Midbrain (tissue), 1 donor: Measurements from ENCODE around the gene STK4.
A peak's percentile ranks its signal among the peaks of the same experiment; 100 is the strongest.
"Not testable (repeated sequence)": the region's sequence is repeated elsewhere in the genome, so short reads cannot be mapped to it uniquely, and the experiment has no call there.

Experiments
- DNase-seq: peaks from one replicate; lab custom pipeline; 2025; lab: John Stamatoyannopoulos, UW

STK4 gene

DNA sequence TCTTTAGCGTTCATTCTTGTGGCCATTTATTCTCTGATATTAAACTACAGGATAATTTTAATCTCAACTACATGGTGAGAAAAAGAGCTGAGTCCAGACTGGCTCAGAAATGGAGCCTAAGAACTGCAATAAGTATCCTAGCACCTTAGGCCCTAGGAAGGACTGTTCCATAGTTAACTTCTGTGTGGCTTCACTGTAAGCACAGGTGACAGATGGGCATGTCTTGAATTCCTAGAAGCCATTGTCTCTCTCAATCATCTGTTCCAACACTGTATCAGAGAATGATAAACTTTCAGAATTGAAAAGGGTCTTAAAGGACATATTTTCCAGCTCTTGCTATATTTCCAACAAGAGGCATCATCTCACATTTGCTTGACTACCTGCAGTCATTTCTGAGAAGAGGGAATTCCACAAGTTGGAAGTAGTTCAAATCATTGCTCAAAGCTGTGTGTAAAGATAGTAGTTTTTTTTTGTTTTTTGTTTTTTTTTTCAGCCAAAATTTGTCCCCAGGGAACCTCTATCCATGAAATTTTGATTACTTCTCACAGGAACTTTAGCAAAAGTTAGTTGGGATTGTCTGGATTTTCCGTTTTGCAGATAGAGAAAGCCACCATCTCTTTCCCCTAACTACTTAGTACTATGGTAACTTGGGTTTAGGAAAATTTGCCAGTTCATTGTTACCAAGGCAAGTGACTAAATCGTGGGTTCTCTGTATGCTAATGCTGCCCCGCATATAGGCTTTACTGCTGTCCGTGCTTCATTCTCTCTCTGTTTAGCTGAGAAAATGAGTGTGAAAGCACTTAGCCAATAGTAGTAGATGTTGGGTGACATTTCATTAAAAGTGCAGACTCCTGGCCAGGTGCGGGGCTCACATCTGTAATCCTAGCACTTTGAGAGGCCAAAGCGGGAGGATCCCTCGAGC, 87.4 kb downstream of the STK4 start:
- no peak for DNase-seq

DNA sequence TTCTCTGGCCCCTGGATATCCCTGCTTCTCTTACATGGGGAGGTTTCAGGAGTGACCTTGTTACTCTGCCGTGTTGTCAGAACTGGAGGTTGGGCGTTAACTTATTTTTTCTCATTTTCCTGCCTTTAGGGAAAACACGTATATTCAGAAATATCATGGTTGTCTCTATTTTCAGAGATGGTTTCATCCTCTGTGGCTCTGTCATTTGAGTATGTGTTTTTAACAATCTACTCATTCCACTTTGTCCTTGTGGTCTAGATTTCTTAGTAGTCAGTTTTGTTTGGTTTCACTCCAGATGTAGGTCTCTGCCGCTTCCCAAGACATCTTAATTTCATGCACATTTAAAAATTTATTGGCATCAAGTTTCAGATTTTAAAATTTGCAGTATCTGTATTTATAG, 88.7 kb downstream of the STK4 start:
- no peak for DNase-seq

DNA sequence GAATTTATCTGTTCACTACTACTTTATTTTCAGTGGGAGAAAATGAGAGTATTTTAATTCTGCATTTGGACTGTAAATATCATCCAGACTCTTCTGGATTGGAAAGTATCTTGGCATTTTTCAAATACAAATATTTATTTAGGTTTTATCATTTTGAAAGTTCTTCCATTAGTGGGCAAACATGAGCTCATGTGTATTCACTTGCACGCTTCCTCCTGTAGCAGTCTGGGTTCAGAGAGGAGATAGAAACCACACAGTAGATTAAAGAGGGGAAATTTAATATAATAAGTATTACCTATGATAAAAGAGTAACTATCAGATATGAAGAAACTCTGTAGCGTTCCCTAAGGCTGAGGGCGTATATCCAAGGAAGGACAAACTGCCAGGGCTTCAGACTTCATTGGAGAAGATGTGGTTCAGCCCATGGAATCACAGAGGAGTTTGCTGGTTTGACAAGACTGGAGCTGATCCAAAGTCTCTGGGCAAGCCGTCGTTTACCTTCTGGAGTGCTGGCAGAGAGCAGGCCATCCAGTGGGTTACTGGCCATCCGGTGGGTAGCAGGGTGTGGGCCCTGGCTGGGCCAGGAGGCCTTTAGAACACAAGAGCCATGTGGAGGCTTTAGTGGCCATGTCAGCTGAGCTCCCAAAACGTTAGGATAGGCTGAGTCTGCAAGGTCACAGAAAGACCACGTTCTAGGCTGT, 90.3 kb downstream of the STK4 start:
- DNase-seq: no peak

DNA sequence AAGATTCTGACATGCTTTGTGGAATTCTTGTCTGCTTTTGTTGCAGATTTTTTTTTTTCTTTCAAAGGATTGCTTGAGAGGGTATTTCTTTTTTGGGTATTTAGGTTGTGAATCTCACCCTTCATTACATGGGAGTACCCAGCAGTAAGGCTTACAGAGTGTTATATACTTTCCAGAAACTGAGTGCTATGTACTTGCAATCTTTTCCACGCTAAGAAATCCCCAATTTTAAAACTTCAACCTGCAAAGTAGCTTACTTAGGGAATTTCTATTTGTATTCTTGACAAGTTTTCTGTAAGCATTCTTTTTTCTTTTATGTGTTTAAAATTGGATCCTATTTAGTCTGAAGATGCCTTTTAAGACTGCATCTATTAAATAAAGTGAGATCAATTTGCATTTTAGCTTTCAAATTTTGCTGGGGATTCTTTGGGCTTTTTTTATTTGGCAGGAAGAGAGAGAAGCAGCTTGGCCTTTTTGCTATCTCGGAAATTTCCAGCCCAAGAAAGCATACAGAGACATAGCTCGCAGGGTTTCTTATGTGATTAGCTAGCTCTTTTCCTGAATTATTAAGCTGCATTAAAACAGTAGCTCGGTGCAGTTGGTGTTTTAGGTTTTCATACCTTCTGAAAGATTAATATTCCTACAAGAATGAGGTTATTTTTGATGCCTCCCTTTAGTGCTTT, 92.0 kb downstream of the STK4 start:
- DNase-seq: peak; percentile 43

DNA sequence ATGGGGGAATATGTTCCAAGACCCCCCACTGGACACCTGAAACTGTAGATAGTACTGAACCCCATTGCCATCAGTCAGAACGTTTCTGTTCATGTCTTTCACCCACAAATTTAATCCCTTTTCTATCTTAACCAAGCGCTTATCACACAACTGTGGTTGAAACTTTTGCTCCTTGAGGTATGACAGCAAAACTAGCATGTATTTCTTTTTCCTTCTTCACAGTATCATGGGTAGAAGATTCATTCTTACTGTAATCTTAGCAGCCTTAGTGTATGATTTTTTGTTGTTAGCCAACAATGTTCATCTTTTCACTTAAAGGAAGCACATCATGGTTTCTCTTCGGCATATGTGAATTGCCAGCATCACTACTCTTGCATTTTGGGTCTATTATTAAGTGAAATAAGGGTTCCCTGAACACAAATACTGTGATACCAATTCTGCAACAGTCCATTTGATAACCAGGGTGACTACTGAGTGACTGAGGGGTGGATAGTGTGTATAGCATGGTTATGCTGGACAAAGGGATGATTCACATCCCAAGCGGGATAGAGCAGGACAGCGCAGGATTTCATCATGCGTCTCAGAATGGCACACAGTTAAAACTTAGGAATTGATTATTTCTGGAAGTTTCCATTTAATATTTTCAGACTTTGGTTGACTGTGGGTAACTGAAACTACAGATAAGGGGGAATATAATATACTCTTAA, 92.9 kb downstream of the STK4 start:
- DNase-seq: peak; percentile 69

DNA sequence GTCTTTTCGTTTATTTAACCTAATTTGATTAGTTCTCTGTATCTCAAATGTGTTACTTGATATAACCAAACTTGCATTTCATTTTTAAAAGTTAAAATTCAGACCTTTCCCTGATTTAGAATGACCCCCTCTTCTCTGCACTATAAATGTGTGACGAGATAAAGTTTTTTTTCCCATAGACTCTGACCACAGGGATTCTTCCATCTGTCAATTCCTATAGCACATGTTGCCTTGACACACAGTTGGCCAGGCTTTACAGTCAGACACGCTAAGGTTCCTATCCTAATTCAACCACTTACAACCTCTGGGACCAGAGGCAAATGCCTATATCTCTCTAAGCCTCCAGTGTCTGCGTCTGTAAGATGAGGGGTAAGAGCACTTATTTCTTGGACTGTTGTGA, 94.0 kb downstream of the STK4 start:
- no peak for DNase-seq

DNA sequence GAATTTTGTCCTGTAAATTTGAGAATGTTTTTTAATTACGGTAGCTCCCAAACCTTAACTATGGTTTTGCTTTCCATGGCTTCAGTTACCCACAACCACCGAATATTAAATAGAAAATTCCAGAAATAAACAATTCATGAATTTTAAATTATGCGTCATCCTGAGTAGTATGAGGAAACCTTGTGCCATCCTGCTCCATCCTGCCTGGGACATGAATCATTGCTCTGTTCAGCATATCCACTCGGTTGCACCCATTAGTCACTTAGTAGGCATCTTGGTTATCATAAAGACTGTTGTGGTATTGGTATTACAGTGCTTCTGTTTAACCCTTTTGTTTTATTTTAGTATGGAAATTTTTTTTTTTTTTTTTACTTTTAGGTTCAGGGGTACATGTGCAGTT, 94.9 kb downstream of the STK4 start:
- no peak for DNase-seq

DNA sequence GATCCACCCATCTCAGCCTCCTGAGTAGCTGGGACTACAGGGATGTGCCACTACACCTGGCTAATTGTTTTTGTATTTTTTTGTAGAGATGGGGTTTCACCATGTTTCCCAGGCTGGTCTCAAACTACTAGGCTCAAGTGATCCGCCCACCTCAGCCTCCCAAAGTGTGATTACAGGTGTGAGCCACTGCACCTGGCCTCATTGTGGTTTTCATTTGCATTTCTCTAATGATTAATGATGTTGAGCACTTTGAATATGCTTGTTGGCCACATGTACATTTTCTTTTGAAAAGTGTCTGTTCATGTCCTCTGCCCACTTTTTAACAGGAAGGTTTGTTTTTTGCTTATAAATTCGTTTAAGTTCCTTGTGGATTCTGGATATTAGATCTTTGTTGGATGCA, 96.8 kb downstream of the STK4 start:
- DNase-seq: not testable (repeated sequence)

DNA sequence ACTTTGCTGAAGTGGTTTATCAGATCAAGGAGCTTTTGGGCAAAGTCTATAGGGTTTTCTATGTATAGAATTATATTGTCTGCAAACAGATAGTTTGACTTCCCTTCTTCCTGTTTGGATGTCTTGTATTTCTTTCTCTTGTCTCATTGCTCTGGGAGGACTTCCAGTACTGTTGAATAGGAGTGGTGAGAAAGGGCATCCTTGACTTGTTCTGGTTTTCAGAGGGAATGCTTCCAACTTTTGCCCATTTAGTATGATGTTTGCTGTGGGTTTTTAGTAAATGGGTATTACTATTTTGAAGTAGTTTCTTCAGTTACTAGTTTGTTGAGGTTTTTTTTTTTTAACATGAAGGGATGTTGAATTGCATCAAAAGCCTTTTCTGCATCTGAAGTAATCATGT, 98.5 kb downstream of the STK4 start:
- DNase-seq: no peak

DNA sequence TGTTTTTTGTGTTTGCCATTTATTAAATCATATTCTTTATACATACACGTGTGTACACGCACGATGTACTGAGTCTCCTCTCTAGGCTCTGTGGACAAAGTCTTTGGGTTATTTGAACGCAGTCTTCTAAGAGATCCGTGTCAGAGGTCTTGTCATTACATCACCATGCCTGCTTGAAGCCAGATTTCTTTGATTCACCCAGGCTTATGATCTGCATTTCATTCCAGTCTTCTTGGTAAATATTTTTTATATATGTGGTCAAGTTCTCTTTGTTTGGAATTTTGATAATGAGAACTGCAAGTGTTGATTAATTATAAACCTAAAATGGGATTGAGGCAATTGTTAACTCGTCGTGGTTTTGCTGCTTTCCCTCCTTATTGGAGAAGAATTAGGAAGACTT, 100.1 kb downstream of the STK4 start:
- DNase-seq: no peak

DNA sequence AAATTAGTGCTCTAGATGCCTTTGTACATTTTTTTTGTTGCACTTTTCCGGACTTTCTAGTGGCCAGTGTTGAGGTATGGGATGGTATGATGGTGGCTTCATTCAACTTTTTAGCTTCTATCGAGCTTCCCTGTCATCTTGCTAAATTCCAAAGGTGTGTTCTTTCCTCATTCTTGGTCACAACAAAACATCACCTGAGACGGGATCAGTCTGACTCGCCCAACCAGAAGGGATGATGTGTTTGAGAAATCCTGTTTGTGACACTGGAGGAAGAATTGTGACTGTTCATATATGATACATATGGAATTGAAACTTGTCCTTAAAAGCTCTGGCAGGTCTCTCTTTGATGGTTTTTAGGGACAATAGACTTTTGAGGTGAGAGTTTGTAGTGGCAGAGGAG, 100.8 kb downstream of the STK4 start:
- no peak for DNase-seq

DNA sequence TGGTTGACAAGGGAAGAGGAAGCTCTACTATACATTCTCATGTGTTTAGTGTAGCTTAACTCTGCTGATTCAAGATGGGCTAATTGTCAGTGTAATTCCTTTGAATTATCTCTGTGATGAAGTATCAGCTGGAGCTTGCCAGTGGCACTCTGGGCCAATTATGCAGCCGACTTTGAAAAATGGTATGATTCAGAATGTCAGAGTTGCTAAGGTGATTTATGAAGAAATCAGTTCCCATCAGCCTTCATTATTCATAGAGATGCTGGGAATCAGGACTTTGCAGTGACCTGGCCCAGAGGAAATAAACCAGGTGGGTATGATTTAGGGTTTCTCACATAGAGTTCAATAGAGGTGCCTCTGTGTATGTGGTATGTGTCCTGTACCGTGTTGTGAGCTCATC, 101.2 kb downstream of the STK4 start:
- DNase-seq: no peak

DNA sequence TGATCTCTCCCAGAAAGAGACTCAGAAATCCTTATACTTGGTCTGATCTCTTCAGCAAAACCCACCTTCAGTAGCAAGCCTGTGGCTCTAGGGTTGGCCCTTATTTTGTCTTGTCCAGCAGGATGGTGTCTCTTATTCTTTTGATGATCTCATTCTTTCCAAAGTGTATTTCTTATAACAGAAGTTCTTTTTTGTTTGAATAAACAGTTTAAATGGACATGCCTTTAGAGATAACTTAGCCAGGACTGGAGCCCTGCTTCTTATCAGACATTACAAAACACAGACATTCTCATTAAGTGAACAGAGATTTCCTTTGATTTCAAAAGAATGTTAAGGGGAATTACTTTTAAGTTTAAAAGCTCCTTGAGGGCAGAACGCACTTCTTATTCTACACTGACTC, 102.9 kb downstream of the STK4 start:
- no peak for DNase-seq

DNA sequence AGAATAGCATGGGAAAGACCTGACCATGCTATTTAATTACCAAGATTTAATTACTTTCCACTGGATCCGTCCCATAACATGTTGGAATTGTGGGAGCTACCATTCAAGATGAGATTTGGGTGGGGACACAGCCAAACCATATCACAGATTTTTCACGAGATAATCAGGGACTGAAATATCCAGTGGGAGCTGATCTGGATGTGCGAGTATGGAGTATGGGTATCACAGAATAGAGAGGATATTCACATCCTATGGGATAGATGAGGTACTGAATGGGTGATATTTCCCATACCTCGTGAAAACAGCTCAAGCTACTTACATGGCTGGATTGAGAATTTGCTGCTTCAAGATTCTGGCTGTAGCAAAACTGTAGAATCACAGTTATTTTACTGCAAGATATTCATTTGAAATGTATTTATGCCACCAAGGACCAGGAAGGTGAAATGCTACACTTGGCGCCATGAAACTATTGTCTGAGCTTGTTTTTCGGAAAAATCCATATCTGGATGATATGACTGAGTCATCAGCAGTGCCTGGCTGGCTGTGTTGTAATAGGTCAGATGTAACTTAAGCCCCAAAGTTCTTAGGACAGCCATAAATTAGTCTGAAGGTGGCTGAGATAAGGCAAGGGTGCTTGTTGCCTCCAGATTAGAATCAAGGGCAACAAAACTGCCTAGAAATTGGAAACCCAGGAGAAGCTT, 104.8 kb downstream of the STK4 start:
- DNase-seq: no peak

DNA sequence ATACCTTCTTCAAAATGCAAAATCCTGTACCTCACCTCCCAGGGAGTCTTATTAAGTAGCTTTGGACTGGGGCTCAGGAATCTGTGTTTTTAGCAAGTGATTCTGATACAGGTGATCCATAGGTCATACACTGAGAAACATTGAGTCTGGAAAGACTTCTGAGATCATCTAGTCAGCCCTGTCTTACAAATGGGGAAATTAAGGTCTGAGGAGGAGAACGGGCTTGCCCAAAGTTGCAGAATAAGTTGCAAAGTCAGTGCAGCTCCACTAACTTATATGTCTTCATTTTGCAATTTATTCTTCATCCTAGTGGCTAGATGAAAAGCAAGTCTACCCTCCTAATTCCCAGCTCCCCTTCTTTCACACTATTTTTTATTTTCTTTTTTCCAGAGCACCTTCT, 105.8 kb downstream of the STK4 start:
- no peak for DNase-seq

DNA sequence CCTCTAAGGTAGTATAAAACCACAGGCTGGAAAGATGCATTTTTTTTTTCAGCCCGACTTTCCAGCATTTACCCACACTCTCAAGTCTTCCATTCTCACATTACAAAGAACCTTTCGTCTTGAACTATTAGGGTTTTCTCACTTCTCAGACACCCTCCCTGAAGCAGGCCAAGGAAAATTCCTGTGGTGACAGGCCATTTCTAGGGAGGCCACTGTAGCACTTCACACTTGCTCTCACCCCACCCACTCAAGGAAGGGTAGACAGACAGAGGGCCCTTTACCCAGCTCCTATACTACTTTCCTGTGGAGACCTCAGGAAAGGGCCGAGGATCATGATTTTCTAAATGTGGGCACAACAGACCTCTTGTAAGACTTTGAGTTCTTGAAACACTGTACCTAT, 106.9 kb downstream of the STK4 start:
- no peak for DNase-seq

DNA sequence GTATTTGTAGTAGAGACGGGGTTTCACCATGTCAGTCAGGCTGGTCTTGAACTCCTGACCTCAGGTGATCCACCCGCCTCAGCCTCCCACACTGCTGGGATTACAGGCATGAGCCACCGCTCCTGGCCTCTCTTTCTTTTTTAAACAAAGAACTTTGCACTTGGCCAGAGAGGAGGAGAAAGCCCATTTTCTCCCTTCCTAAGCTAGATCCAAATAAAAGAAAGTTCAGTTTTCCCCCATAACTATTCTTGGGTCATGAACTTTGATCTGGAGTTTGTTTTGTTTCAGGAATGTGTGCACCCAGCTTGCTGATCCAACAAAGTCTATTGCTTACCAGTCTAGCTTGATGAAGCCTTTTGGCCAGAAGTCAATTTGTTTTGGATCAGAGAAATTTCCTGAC, 111.2 kb downstream of the STK4 start:
- DNase-seq: no peak

DNA sequence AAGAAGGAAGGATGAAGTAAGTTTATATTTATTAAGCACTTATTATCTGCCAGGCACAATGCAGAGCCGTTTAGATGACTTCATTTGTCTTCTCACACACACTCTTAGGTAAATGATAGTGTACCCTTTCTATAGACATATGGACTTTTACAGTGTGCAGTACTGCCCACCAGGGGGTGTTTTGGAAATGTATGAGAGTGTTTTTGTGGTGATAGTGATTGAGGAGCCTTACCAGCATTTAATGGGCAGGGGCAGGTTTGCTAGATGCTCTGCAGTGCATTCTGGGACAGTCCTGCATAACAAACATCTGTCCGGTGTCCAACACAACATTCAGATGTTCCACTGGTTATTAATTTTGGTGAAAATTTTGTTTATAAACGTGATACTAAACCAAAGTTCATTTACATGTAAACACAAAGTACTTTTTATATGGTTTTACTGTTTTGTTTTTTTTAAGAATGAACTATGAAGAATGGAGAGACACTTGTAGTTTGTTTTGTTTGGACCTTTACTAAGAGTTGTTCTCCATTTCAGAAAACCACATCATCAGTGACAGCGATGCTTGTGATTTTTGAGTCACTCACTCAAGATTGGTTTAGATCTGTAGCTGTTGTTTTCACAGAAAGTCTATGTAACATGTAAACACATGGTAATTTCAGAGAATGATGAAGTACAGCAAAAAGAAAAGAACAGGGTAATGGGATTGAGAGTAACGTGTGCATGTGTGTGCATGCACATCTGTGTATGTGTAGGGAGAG, 114.7 kb downstream of the STK4 start:
- DNase-seq: no peak

DNA sequence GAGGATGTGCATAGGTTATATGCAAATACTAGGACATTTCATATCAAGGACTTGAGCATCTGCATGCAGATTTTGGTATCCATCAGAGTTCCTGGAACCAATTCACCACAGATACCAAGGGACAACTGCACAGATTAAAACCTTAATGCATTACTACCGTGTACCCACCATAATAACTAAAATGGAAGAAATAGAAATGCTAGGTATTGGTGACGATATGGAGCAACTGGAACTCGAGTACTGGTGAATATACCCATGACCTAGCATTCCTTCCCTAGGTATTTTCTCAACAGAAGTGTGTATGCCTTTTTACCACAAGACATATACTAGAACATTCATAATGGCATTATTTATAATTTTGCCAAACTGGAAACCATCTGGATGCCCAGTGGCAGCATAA, 116.2 kb downstream of the STK4 start:
- DNase-seq: no peak

DNA sequence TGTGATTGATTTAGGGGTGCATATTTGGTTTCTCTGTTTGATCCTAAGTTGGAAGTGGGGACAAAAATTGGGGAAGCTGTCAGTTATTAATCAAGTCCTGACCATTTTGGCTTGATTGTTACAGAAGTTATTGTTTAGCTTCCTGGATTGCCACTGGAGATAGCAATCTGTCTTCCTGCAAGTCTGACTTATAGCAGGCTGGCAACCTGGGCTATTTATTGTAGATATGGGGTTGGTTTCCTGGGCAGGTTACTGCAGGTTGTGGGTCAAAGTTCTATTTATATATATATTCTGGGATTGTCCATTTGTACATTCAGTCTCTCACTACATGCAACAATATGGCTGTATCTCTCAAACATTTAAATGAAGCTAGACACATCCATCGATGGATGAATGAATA, 116.8 kb downstream of the STK4 start:
- DNase-seq: no peak

DNA sequence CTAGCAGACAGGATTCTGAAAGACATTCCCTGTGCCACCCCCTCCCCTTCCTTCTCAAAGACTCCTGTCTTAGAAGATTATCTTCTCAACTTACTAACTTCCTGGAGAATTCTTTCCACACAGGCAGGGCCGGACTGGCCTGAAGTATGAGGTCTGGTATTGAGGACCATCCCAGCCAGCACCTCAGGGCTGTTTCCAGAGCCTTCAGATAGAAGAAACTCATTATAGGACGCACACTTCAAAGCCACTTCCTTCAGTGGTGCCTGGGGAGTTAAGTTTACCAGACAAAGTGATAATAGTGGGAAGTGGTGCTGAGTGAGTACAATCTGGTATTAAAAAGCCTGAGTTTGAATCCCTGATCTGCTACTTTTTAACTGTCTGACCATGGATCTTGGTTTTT, 119.0 kb downstream of the STK4 start:
- DNase-seq: no peak
